Left lung (tissue), 10 donors: Measurements from ENCODE around the gene WASF2. TPM values are rescaled to one million over a fixed set of nuclear protein-coding genes. Genes with fewer than 3 reads are reported as not detected.

Experiments
- ATAC-seq: fragments of 200-7000 bp; cut with Tn5 transposase; one replicate; pipeline ENCODE4 v1.9.1; 2020; ENCODE audit warnings: moderate library complexity
- DNase-seq, 4 donors: peaks; one replicate each; pipeline ENCODE4 v3.0.0-alpha.2; 2013 to 2020
- H3K27ac ChIP-seq, 2 donors: fragments of 200-600 bp; sonication (generic) in 1 of 2; one replicate each; pipeline versions ENCODE4 v1.5.0 to v1.8.0; 2020 to 2021
- H3K27me3 ChIP-seq, 2 donors: fragments of 200-600 bp; sonication (generic) in 1 of 2; one replicate each; pipeline versions ENCODE4 v1.5.0 to v1.8.0; 2020 to 2021
- H3K36me3 ChIP-seq, 2 donors: fragments of 200-600 bp; sonication (generic) in 1 of 2; one replicate each; pipeline versions ENCODE4 v1.5.0 to v1.8.0; 2020 to 2021
- H3K4me1 ChIP-seq, 2 donors: fragments of 200-600 bp; one replicate each; pipeline ENCODE4 v1.8.0; 2021
- H3K4me3 ChIP-seq, 2 donors: fragments of 200-600 bp; sonication (generic) in 1 of 2; one replicate each; pipeline versions ENCODE4 v1.5.0 to v1.8.0; 2020 to 2021; ENCODE audit warnings: mild to moderate bottlenecking in 1 of 2
- H3K9me3 ChIP-seq, 2 donors: fragments of 200-600 bp; sonication (generic) in 1 of 2; one replicate each; pipeline versions ENCODE4 v1.5.0 to v1.8.0; 2020 to 2021
- CTCF ChIP-seq, 2 donors: fragments of 200-600 bp; sonication (generic) in 1 of 2; IDR thresholded peaks; one replicate each; pipeline versions ENCODE4 v1.5.0 to v1.8.0; 2021; ENCODE audit warnings: antibody characterized with exemption in 2 of 2
- intact Hi-C, 2 donors: fragments of 100-400 bp; cut with DNase I; formaldehyde crosslinking; loops; one replicate each; pipeline versions ENCODE4 v1.11.2 to v1.14.2; 2022
- polyA plus RNA-seq, 6 donors: library from polyadenylated mRNA; unstranded; fragments of 120-200 nt; gene quantifications; one replicate each; pipeline ENCODE4 v1.2.1, GENCODE V29; 2013; ENCODE audit not compliant: insufficient read length in 6 of 6
- total RNA-seq, 2 donors: library from RNA; stranded (reverse); fragmentation: NEBNext Ultra II Directional; extraction: Animal tissue kit (Norgen Biotek cat#: 25700); gene quantifications; one replicate each; pipeline ENCODE4 v1.2.1, GENCODE V29; 2021
- donor health status: DM: no; HTN: yes; CAD: no.
- donor health status: DM: no; HTN: no; CAD: no.

WASF2 gene
- total and polyA plus RNA-seq, 8 donors, result 108 to 147 (median 134) TPM

- intact Hi-C loops, result no loop called here
- DNase-seq (no peak), ATAC-seq (no peak)
- H3K36me3 ChIP-seq, result peaks cover 0 to 21% of the 10 kb centered on the region in 2 donors
- no peaks in the 10 kb centered on the region for H3K27me3 ChIP-seq
- H3K27ac ChIP-seq, result peak overlapping the region in 1 of 2 donors; percentile 6
- no peak overlapping the region for H3K4me3 ChIP-seq
- H3K4me1 ChIP-seq, result peaks cover 0 to 25% of the 10 kb centered on the region in 2 donors
- TF ChIP-seq CTCF (IDR thresholded peaks at IDR 0.05), result no peak
- H3K9me3 ChIP-seq, result no peaks in the 10 kb centered on the region
Observed at GRCh38 chr1:27444632-27445031, 45.3 kb downstream of the WASF2 start.

- peak overlapping the region in 1 of 2 donors; percentile 89 for H3K27ac ChIP-seq
- H3K27me3 ChIP-seq, result no peaks in the 10 kb centered on the region
- TF ChIP-seq CTCF (IDR thresholded peaks at IDR 0.05), result no peak
- peaks cover 36 to 61% of the 10 kb centered on the region in 2 donors for H3K4me1 ChIP-seq
- H3K36me3 ChIP-seq, result peaks cover 0 to 12% of the 10 kb centered on the region in 2 donors
- no peak overlapping the region for H3K4me3 ChIP-seq
- DNase-seq, result no peak
- H3K9me3 ChIP-seq, result no peaks in the 10 kb centered on the region
- ATAC-seq, result no peak
- intact Hi-C loops, result no loop called here
Observed at GRCh38 chr1:27439150-27439549, 50.8 kb downstream of the WASF2 start.

GRCh38 chr1:27438621-27439061, 51.3 kb downstream of the WASF2 start:
- peaks cover 0 to 12% of the 10 kb centered on the region in 2 donors for H3K36me3 ChIP-seq
- intact Hi-C loops, result no loop called here
- peaks cover 37 to 66% of the 10 kb centered on the region in 2 donors for H3K4me1 ChIP-seq
- no peaks in the 10 kb centered on the region for H3K27me3 ChIP-seq
- H3K9me3 ChIP-seq, result no peaks in the 10 kb centered on the region
- peak; percentile 28 for ATAC-seq
- H3K27ac ChIP-seq, result peak overlapping the region in 1 of 2 donors; percentile 89
- H3K4me3 ChIP-seq, result no peak overlapping the region
- no peak for DNase-seq
- TF ChIP-seq CTCF (IDR thresholded peaks at IDR 0.05), result no peak

GRCh38 chr1:27436204-27437159, 53.5 kb downstream of the WASF2 start:
- no peaks in the 10 kb centered on the region for H3K9me3 ChIP-seq
- H3K27me3 ChIP-seq, result no peaks in the 10 kb centered on the region
- DNase-seq, result peak in 2 of 4 donors; percentile 33 to 54
- peak overlapping the region; percentile 52 to 89 for H3K27ac ChIP-seq
- H3K4me3 ChIP-seq, result no peak overlapping the region
- peaks cover 0 to 10% of the 10 kb centered on the region in 2 donors for H3K36me3 ChIP-seq
- intact Hi-C loops, result no loop called here
- no peak for TF ChIP-seq CTCF (IDR thresholded peaks at IDR 0.05)
- H3K4me1 ChIP-seq, result peaks cover 48 to 85% of the 10 kb centered on the region in 2 donors
- ATAC-seq, result peak; percentile 93

GRCh38 chr1:27435566-27436203, 54.3 kb downstream of the WASF2 start:
- peak; percentile 66 for ATAC-seq
- Histone ChIP-seq H3K27me3 (no peaks in the 10 kb centered on the region), H3K4me1 (peaks cover 54 to 90% of the 10 kb centered on the region in 2 donors), H3K27ac (peak overlapping the region; percentile 52 to 89), H3K4me3 (no peak overlapping the region), H3K9me3 (no peaks in the 10 kb centered on the region), H3K36me3 (peaks cover 0 to 2% of the 10 kb centered on the region in 2 donors)
- DNase-seq, result no peak
- intact Hi-C loops, result no loop called here
- TF ChIP-seq CTCF (IDR thresholded peaks at IDR 0.05), result no peak
